ENCODE measurements around the gene APOC1.
"Not testable (repeated sequence)": the region's sequence is repeated elsewhere in the genome, so short reads cannot be mapped to it uniquely, and the experiment has no call there.

DNA sequence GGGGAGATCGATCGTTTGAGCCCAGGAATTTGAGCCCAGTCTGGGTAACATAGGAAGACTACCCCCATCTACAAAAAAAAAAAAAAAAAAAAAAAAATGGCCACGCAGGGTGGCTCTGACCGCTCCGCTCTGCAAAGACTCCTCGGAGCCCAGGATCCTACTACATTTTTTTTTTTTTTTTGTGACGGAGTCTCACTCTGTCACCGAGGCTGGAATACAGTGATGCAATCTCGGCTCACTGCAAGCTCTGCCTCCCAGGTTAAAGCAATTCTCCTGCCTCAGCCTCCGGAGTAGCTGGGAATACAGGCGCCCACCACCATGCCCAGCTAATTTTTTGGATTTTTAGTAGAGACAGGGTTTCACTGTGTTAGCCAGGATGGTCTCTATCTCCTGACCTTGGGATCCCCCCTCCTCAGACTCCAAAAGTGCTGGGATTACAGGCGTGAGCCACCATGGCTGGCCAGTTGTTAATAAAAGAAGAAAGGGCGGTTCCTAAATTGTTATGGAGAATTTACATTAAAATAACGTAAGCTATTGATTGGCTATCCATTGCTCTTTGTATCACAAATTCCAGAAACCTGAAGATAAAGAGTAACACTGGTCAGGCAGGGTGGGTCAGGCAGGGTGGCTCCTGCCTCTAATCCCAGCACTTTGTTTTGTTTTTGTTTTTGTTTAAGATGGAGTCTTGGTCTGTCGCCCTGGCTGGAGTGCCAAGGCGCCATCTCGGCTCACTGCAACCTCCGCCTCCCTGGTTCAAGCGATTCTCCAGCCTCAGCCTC, 31.6 kb upstream of the APOC1 start:
- TF ChIP-seq CTCF (conservative IDR thresholded peaks at IDR 0.05 in 1 of 2, IDR thresholded peaks at IDR 0.05 in 1 of 2; ENCODE audit: extremely low read depth in 1 of 2, insufficient read depth in 1 of 2, low read depth in 1 of 2, low read length in 2 of 2); EZH2 (IDR thresholded peaks at IDR 0.05; ENCODE audit: borderline replicate concordance, low read length): not testable (repeated sequence)

Measured in mammary epithelial cell (primary cell).